CD4-positive, alpha-beta T cell (primary cell): ENCODE data around the gene DNAJC7. TPM values are rescaled to one million over a fixed set of nuclear protein-coding genes. Genes with fewer than 3 reads are reported as not detected.

Experiments
- ATAC-seq: fragments of 200-7000 bp; cut with Tn5 transposase; one replicate; pipeline ENCODE4 v1.10.0; 2022; ENCODE audit warnings: mild to moderate bottlenecking; ENCODE audit not compliant: poor library complexity
- CTCF ChIA-PET: fragments of 350-600 bp; sonication (Branson Sonifier 250); formaldehyde crosslinking; loops from one replicate; lab custom pipeline; 2021; ENCODE audit warnings: antibody characterized with exemption, inconsistent platforms; lab: Charles Lee
- POLR2A ChIA-PET: fragments of 350-600 bp; sonication (Branson Sonifier 250); formaldehyde crosslinking; loops from one replicate; lab custom pipeline; 2021; ENCODE audit warnings: antibody characterized with exemption, inconsistent platforms; lab: Charles Lee
- DNase-seq, 14 experiments: peaks; one replicate each; pipeline ENCODE4 v3.0.0-alpha.2; 2013 to 2020; ENCODE audit warnings: mixed read lengths in 2 of 14
- H3K27ac ChIP-seq, 2 donors: one replicate each; pipeline versions ENCODE4 v1.5.1 to v1.7.0; 2013; ENCODE audit warnings: low read length in 2 of 2, low read depth in 1 of 2, mild to moderate bottlenecking in 1 of 2
- H3K27me3 ChIP-seq, 2 experiments: 1 replicate in 1 of 2; 2 replicates in 1 of 2; pipeline versions ENCODE4 v1.6.1 to v1.7.0; 2013; ENCODE audit warnings: low read length in 2 of 2, control low read depth in 1 of 2, mild to moderate bottlenecking in 1 of 2, moderate library complexity in 1 of 2; ENCODE audit not compliant: insufficient read depth in 2 of 2, control insufficient read depth in 1 of 2
- H3K36me3 ChIP-seq: one replicate; pipeline ENCODE4 v1.6.1; 2013; ENCODE audit warnings: low read length, control low read depth; ENCODE audit not compliant: insufficient read depth
- H3K4me1 ChIP-seq: one replicate; pipeline ENCODE4 v1.6.1; 2013; ENCODE audit warnings: low read length, control low read depth; ENCODE audit not compliant: insufficient read depth
- H3K4me3 ChIP-seq: one replicate; pipeline ENCODE4 v1.5.1; 2013; ENCODE audit warnings: mild to moderate bottlenecking, low read length, moderate library complexity
- H3K9me3 ChIP-seq, 2 experiments: 1 replicate in 1 of 2; 2 replicates in 1 of 2; pipeline versions ENCODE4 v1.6.1 to v1.7.0; 2013; ENCODE audit warnings: low read length in 2 of 2, mild to moderate bottlenecking in 2 of 2, control low read depth in 1 of 2, moderate library complexity in 1 of 2; ENCODE audit not compliant: control insufficient read depth in 1 of 2, insufficient read depth in 1 of 2
- H3K27ac Mint-ChIP-seq: one replicate; pipeline ENCODE4 v1.8.0; 2020; ENCODE audit warnings: mixed read lengths
- H3K27me3 Mint-ChIP-seq: one replicate; pipeline ENCODE4 v1.8.0; 2021; ENCODE audit warnings: mixed read lengths
- H3K36me3 Mint-ChIP-seq: one replicate; pipeline ENCODE4 v1.8.0; 2021; ENCODE audit warnings: low read depth, mixed read lengths
- H3K4me1 Mint-ChIP-seq: one replicate; pipeline ENCODE4 v1.8.0; 2021; ENCODE audit warnings: low read depth, mixed read lengths
- H3K4me3 Mint-ChIP-seq: one replicate; pipeline ENCODE4 v1.8.0; 2020; ENCODE audit warnings: mild to moderate bottlenecking, mixed read lengths
- H3K9me3 Mint-ChIP-seq: one replicate; pipeline ENCODE4 v1.8.0; 2020; ENCODE audit warnings: mixed read lengths
- CTCF ChIP-seq: fragments of 200-600 bp; IDR thresholded peaks from one replicate; pipeline ENCODE4 v1.8.0; 2022; ENCODE audit warnings: antibody characterized with exemption, mild to moderate bottlenecking
- intact Hi-C, 2 experiments: fragments of 100-400 bp; cut with DNase I in 1 of 2; cut with micrococcal nuclease in 1 of 2; formaldehyde crosslinking; loops; one replicate each; pipeline versions ENCODE4 v1.15.1 to v1.9.0; 2023 to 2025; cut with DNase I, micrococcal nuclease
- total RNA-seq, 174 experiments: library from RNA in 2 of 174; stranded (reverse) in 2 of 174; gene quantifications; one replicate each; pipeline ENCODE4 v1.2.3 and lab custom pipeline; 2021 to 2026

The DNAJC7 gene
- total RNA-seq, 2 experiments from 2014 or later = 117 to 140 TPM

GRCh38 chr17:42027961-42028790 lies 10.9 kb upstream of the DNAJC7 start:
- ATAC-seq (no peak), DNase-seq (no peak)
- Histone ChIP-seq H3K27ac (no peak overlapping the region), H3K27me3 (no peaks in the 10 kb centered on the region), H3K4me1 (peaks cover 11% of the 10 kb centered on the region), H3K9me3 (no peaks in the 10 kb centered on the region), H3K4me3 (no peak overlapping the region), H3K36me3 (peaks cover 18% of the 10 kb centered on the region)
- POLR2A ChIA-PET = no interaction called here
- H3K27ac Mint-ChIP-seq = no peak overlapping the region
- peaks cover 5% of the 10 kb centered on the region for H3K27me3 Mint-ChIP-seq
- no peaks in the 10 kb centered on the region for H3K9me3 Mint-ChIP-seq
- peaks cover 13% of the 10 kb centered on the region for H3K36me3 Mint-ChIP-seq
- TF ChIP-seq CTCF = no peak
- CTCF ChIA-PET = interaction anchor here (0.6 kb wide), 1 partner anchor 1070 kb away, joined by 3 read pairs; no protein-coding TSS in a partner anchor
- no peak overlapping the region for H3K4me3 Mint-ChIP-seq
- peaks cover 6% of the 10 kb centered on the region for H3K4me1 Mint-ChIP-seq
- intact Hi-C loops = loop anchor here (5.0 to 10.0 kb wide), 3 partner anchors 34 to 499 kb away; no protein-coding TSS in a partner anchor

- no peaks in the 10 kb centered on the region for H3K9me3 ChIP-seq
- peaks cover 5% of the 10 kb centered on the region for H3K27me3 Mint-ChIP-seq
- peaks cover 23% of the 10 kb centered on the region for H3K36me3 ChIP-seq
- H3K27me3 ChIP-seq = no peaks in the 10 kb centered on the region
- POLR2A ChIA-PET = interaction anchor here (2.3 kb wide), 1 partner anchor 10 kb away, joined by 6 read pairs; the partner anchor contains the start of gene DNAJC7
- intact Hi-C loops = loop anchor here (5.0 to 10.0 kb wide), 3 partner anchors 35 to 500 kb away; no protein-coding TSS in a partner anchor
- TF ChIP-seq CTCF = no peak
- CTCF ChIA-PET = interaction anchor here (1.3 kb wide), 1 partner anchor 74 kb away, joined by 6 read pairs; no protein-coding TSS in a partner anchor
- peaks cover 18% of the 10 kb centered on the region for H3K36me3 Mint-ChIP-seq
- no peaks in the 10 kb centered on the region for H3K9me3 Mint-ChIP-seq
- no peak overlapping the region for H3K4me3 ChIP-seq
- no peak overlapping the region for H3K4me3 Mint-ChIP-seq
- no peak overlapping the region for H3K27ac Mint-ChIP-seq
- ATAC-seq (no peak), DNase-seq (no peak)
- H3K4me1 ChIP-seq = peaks cover 11% of the 10 kb centered on the region
- no peak overlapping the region for H3K27ac ChIP-seq
- peaks cover 6% of the 10 kb centered on the region for H3K4me1 Mint-ChIP-seq
Observed at GRCh38 chr17:42027590-42027889, 10.3 kb upstream of the DNAJC7 start.

- Histone ChIP-seq H3K4me3 (no peak overlapping the region), H3K27ac (no peak overlapping the region), H3K4me1 (peaks cover 11% of the 10 kb centered on the region), H3K27me3 (no peaks in the 10 kb centered on the region), H3K36me3 (peaks cover 28% of the 10 kb centered on the region), H3K9me3 (no peaks in the 10 kb centered on the region)
- DNase-seq (no peak), ATAC-seq (no peak)
- CTCF ChIA-PET = interaction anchor here (1.3 kb wide), 1 partner anchor 75 kb away, joined by 6 read pairs; no protein-coding TSS in a partner anchor
- Mint-ChIP-seq H3K4me1 (peaks cover 11% of the 10 kb centered on the region), H3K27me3 (peaks cover 5% of the 10 kb centered on the region), H3K9me3 (no peaks in the 10 kb centered on the region), H3K27ac (no peak overlapping the region), H3K4me3 (no peak overlapping the region), H3K36me3 (peaks cover 23% of the 10 kb centered on the region)
- TF ChIP-seq CTCF = no peak
- POLR2A ChIA-PET = interaction anchor here (1.0 to 2.3 kb wide), 2 partner anchors 10 to 55 kb away, joined by 3 to 6 read pairs; partner anchors contain the start of gene DNAJC7
- intact Hi-C loops = loop anchor here (5.0 to 10.0 kb wide), 3 partner anchors 35 to 500 kb away; no protein-coding TSS in a partner anchor
Observed at GRCh38 chr17:42026857-42027589, 9.8 kb upstream of the DNAJC7 start.
